ENCODE measurements around the gene ARMC9. TPM values are rescaled to one million over a fixed set of nuclear protein-coding genes. Genes with fewer than 3 reads are reported as not detected.
A peak's percentile ranks its signal among the peaks of the same experiment; 100 is the strongest.

The ARMC9 gene
- total RNA-seq, 1 donor from 2014 or later, result 3.3 TPM

GRCh38 chr2:231161877-231162329 is 36.5 kb upstream of the ARMC9 start:
- Histone ChIP-seq H3K4me3 (no peak overlapping the region), H3K27me3 (no peaks in the 10 kb centered on the region), H3K9me3 (no peaks in the 10 kb centered on the region), H3K27ac (peak overlapping the region; percentile 55 to 85), H3K36me3 (peaks cover 13 to 14% of the 10 kb centered on the region in 2 donors), H3K4me1 (peaks cover 7 to 24% of the 10 kb centered on the region in 2 donors)
- intact Hi-C loops (cut with DNase I), result loop anchor here (2.0 kb wide), 1 partner anchor 29 kb away; no protein-coding TSS in a partner anchor
- DNase-seq (ENCODE audit: low spot score in 2 of 2), result no peak
- TF ChIP-seq CTCF (IDR thresholded peaks at IDR 0.05), result no peak

GRCh38 chr2:231163011-231163410 is 35.4 kb upstream of the ARMC9 start:
- Histone ChIP-seq H3K9me3 (no peaks in the 10 kb centered on the region), H3K4me3 (no peak overlapping the region), H3K27me3 (no peaks in the 10 kb centered on the region), H3K36me3 (peaks cover 21 to 24% of the 10 kb centered on the region in 2 donors), H3K4me1 (peaks cover 7 to 24% of the 10 kb centered on the region in 2 donors), H3K27ac (peak overlapping the region; percentile 55 to 85)
- intact Hi-C loops (cut with DNase I), result loop anchor here (2.0 kb wide), 1 partner anchor 28 kb away; no protein-coding TSS in a partner anchor
- no peak for DNase-seq (ENCODE audit: low spot score in 2 of 2)
- no peak for TF ChIP-seq CTCF (IDR thresholded peaks at IDR 0.05)

- Histone ChIP-seq H3K27me3 (no peaks in the 10 kb centered on the region), H3K36me3 (peaks cover 21 to 24% of the 10 kb centered on the region in 2 donors), H3K9me3 (no peaks in the 10 kb centered on the region), H3K4me3 (no peak overlapping the region), H3K4me1 (peaks cover 7 to 24% of the 10 kb centered on the region in 2 donors), H3K27ac (peak overlapping the region in 1 of 2 donors; percentile 85)
- intact Hi-C loops (cut with DNase I), result loop anchor here (2.0 kb wide), 1 partner anchor 27 kb away; no protein-coding TSS in a partner anchor
- TF ChIP-seq CTCF (IDR thresholded peaks at IDR 0.05), result no peak
- DNase-seq (ENCODE audit: low spot score in 2 of 2), result no peak
These were observed 34.9 kb upstream of the ARMC9 start for GRCh38 chr2:231163414-231164095.

GRCh38 chr2:231167745-231168459 is 30.5 kb upstream of the ARMC9 start:
- Histone ChIP-seq H3K4me1 (peaks cover 0 to 2% of the 10 kb centered on the region in 2 donors), H3K27ac (no peak overlapping the region), H3K9me3 (no peaks in the 10 kb centered on the region), H3K27me3 (no peaks in the 10 kb centered on the region), H3K36me3 (peaks cover 24 to 34% of the 10 kb centered on the region in 2 donors), H3K4me3 (no peak overlapping the region)
- DNase-seq (ENCODE audit: low spot score in 2 of 2), result no peak
- intact Hi-C loops (cut with DNase I), result no loop called here
- no peak for TF ChIP-seq CTCF (IDR thresholded peaks at IDR 0.05)

GRCh38 chr2:231168460-231169139 is 29.8 kb upstream of the ARMC9 start:
- no peak for TF ChIP-seq CTCF (IDR thresholded peaks at IDR 0.05)
- intact Hi-C loops (cut with DNase I), result no loop called here
- H3K36me3 ChIP-seq, result peaks cover 24 to 38% of the 10 kb centered on the region in 2 donors
- no peak for DNase-seq (ENCODE audit: low spot score in 2 of 2)
- no peaks in the 10 kb centered on the region for H3K4me1 ChIP-seq
- no peaks in the 10 kb centered on the region for H3K9me3 ChIP-seq
- no peak overlapping the region for H3K4me3 ChIP-seq
- H3K27ac ChIP-seq, result no peak overlapping the region
- H3K27me3 ChIP-seq, result no peaks in the 10 kb centered on the region
